Calu3 (cell line): ENCODE results near the gene KIAA0930. TPM values are rescaled to one million over a fixed set of nuclear protein-coding genes. Genes with fewer than 3 reads are reported as not detected.

Source experiments
- BruUV-seq: library from RNA; stranded (reverse); fragments of 400-500 nt; replicated peaks from 2 replicates; lab custom pipeline; 2021; lab: Mats Ljungman, UMichigan
- CTCF ChIA-PET: fragments of 300-600 bp; sonication (Branson Sonifier 250); formaldehyde crosslinking; loops from one replicate; lab custom pipeline; 2022; ENCODE audit warnings: antibody characterized with exemption; lab: Charles Lee
- DNase-seq: peaks from one replicate; pipeline ENCODE4 v3.0.0; 2022
- H3K27ac Mint-ChIP-seq: one replicate; pipeline ENCODE4 v1.8.0; 2022; ENCODE audit warnings: mixed read lengths; ENCODE audit not compliant: unreplicated experiment
- H3K27me3 Mint-ChIP-seq: one replicate; pipeline ENCODE4 v1.8.0; 2022; ENCODE audit warnings: mixed read lengths; ENCODE audit not compliant: unreplicated experiment
- H3K36me3 Mint-ChIP-seq: one replicate; pipeline ENCODE4 v1.8.0; 2022; ENCODE audit warnings: mild to moderate bottlenecking, moderate library complexity, mixed read lengths; ENCODE audit not compliant: insufficient read depth, unreplicated experiment
- H3K4me1 Mint-ChIP-seq: one replicate; pipeline ENCODE4 v1.8.0; 2022; ENCODE audit warnings: mild to moderate bottlenecking, low read depth, mixed read lengths; ENCODE audit not compliant: unreplicated experiment
- H3K4me3 Mint-ChIP-seq: one replicate; pipeline ENCODE4 v1.8.0; 2022; ENCODE audit warnings: mild to moderate bottlenecking, low read depth, moderate library complexity, mixed read lengths; ENCODE audit not compliant: unreplicated experiment
- H3K9me3 Mint-ChIP-seq: one replicate; pipeline ENCODE4 v1.8.0; 2022; ENCODE audit warnings: low read depth, mixed read lengths; ENCODE audit not compliant: unreplicated experiment
- CTCF ChIP-seq: fragments of 200-600 bp; IDR thresholded peaks from one replicate; pipeline ENCODE4 v1.8.0; 2022; ENCODE audit warnings: antibody characterized with exemption; ENCODE audit not compliant: unreplicated experiment
- intact Hi-C: fragments of 100-400 bp; cut with micrococcal nuclease; formaldehyde crosslinking; loops from one replicate; pipeline ENCODE4 v1.10.0; 2022; ENCODE audit not compliant: unreplicated experiment
- total RNA-seq: library from RNA; stranded (reverse); gene quantifications from 2 replicates; pipeline ENCODE4 v1.2.3, GENCODE V29; 2022

KIAA0930 gene
- total RNA-seq, 1 experiment from 2014 or later: 56.8 TPM

GRCh38 chr22:45276507-45277105 lies 35.9 kb upstream of the KIAA0930 start:
- no peak overlapping the region for H3K27ac Mint-ChIP-seq
- peaks cover 22% of the 10 kb centered on the region for H3K4me1 Mint-ChIP-seq
- intact Hi-C loops: no loop called here
- CTCF ChIA-PET: no interaction called here
- peaks cover 5% of the 10 kb centered on the region for H3K27me3 Mint-ChIP-seq
- no peak for TF ChIP-seq CTCF
- DNase-seq: no peak
- H3K36me3 Mint-ChIP-seq: no peaks in the 10 kb centered on the region
- H3K9me3 Mint-ChIP-seq: no peaks in the 10 kb centered on the region
- no TSS peak for BruUV-seq
- H3K4me3 Mint-ChIP-seq: no peak overlapping the region

- CTCF ChIA-PET: no interaction called here
- no peak for TF ChIP-seq CTCF
- Mint-ChIP-seq H3K4me3 (no peak overlapping the region), H3K27ac (no peak overlapping the region), H3K36me3 (peaks cover 12% of the 10 kb centered on the region), H3K4me1 (peaks cover 24% of the 10 kb centered on the region), H3K9me3 (no peaks in the 10 kb centered on the region), H3K27me3 (no peaks in the 10 kb centered on the region)
- peak; percentile 35 for DNase-seq
- intact Hi-C loops: no loop called here
- BruUV-seq: no TSS peak
These were observed 32.9 kb upstream of the KIAA0930 start for GRCh38 chr22:45273452-45274075.

- BruUV-seq: no TSS peak
These were observed 31.8 kb upstream of the KIAA0930 start for GRCh38 chr22:45272498-45272897.

GRCh38 chr22:45271667-45272201 lies 31.0 kb upstream of the KIAA0930 start:
- CTCF ChIA-PET: interaction anchor here (0.6 to 1.0 kb wide), 3 partner anchors 9 to 112 kb away, joined by 3 to 4 read pairs (median 3); no protein-coding TSS in a partner anchor
- no peak for DNase-seq
- intact Hi-C loops: no loop called here
- H3K27ac Mint-ChIP-seq: no peak overlapping the region
- peaks cover 19% of the 10 kb centered on the region for H3K36me3 Mint-ChIP-seq
- no peaks in the 10 kb centered on the region for H3K9me3 Mint-ChIP-seq
- H3K27me3 Mint-ChIP-seq: no peaks in the 10 kb centered on the region
- no peak for TF ChIP-seq CTCF
- no peak overlapping the region for H3K4me3 Mint-ChIP-seq
- BruUV-seq: no TSS peak
- peaks cover 24% of the 10 kb centered on the region for H3K4me1 Mint-ChIP-seq

More at GRCh38 chr22:45272498-45272897, 31.8 kb upstream of the KIAA0930 start:
- H3K27ac Mint-ChIP-seq: no peak overlapping the region
- CTCF ChIA-PET: interaction anchor here (1.0 kb wide), 2 partner anchors 10 to 45 kb away, joined by 3 to 4 read pairs; no protein-coding TSS in a partner anchor
- H3K4me3 Mint-ChIP-seq: no peak overlapping the region
- peaks cover 19% of the 10 kb centered on the region for H3K36me3 Mint-ChIP-seq
- peaks cover 24% of the 10 kb centered on the region for H3K4me1 Mint-ChIP-seq
- TF ChIP-seq CTCF: no peak
- DNase-seq: no peak
- no peaks in the 10 kb centered on the region for H3K9me3 Mint-ChIP-seq
- intact Hi-C loops: no loop called here
- H3K27me3 Mint-ChIP-seq: no peaks in the 10 kb centered on the region
